Mesodermal cell (in vitro differentiated cells): ENCODE results near the gene ARL10.

ENCODE experiments used
- H3K27ac ChIP-seq: 2 replicates; pipeline ENCODE4 v1.7.0; 2013; ENCODE audit warnings: mild to moderate bottlenecking, low read depth, low read length, moderate library complexity; ENCODE audit not compliant: severe bottlenecking
- H3K36me3 ChIP-seq: 2 replicates; pipeline ENCODE4 v1.7.1; 2013; ENCODE audit warnings: mild to moderate bottlenecking, low read length, moderate library complexity; ENCODE audit not compliant: control insufficient read depth, insufficient read depth
- H3K4me1 ChIP-seq: one replicate; pipeline ENCODE4 v1.7.1; 2013; ENCODE audit warnings: mild to moderate bottlenecking, low read length; ENCODE audit not compliant: insufficient read depth, control insufficient read depth, poor library complexity, severe bottlenecking
- H3K4me3 ChIP-seq: 2 replicates; pipeline ENCODE4 v1.7.0; 2013; ENCODE audit warnings: low read length, control low read depth, mild to moderate bottlenecking; ENCODE audit not compliant: insufficient read depth, poor library complexity, severe bottlenecking; ENCODE audit errors: extremely low read depth
- H3K9me3 ChIP-seq: 2 replicates; pipeline ENCODE4 v1.7.1; 2013; ENCODE audit warnings: mild to moderate bottlenecking, low read length, moderate library complexity; ENCODE audit not compliant: control insufficient read depth
- WGBS, 2 experiments: methylation state at CpG; one replicate each; pipeline ENCODE4 v1.1.5; 2013; ENCODE audit warnings: missing lambda C conversion rate in 2 of 2; ENCODE audit not compliant: insufficient coverage in 2 of 2; 5-methylcytosine and 5-hydroxymethylcytosine counted together

The ARL10 gene

DNA sequence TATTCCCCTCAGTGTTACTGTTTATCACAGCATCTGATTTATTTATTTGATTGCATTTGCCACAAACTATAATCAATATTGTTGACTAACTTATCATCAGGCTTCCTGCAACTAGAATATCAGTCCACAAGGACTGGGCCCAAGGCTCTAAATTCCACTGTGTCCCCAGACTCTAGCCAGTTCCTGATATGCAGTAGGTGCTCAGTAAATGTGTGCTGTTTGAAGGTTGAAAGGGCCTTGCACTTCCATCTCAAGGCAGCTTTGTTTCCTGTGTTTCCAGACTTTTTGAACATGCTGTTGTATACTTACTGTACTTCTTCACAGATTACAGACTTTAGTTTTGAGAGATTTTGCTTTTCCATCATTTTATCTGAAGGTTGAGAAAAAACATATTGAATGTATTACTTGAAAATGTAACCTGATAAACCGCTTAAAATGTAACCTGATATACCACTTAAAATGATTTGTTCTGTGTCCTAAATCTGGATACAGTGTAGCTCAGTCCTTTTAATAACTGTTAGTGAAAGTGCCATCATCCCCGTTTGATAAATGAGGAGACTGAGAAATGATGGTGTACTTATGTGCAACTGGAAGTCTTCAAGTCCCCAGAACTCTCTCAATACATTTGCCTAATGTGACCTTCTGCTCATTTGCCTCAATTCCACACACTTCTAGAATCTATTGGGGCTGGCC, 22.4 kb upstream of the ARL10 start:
- Histone ChIP-seq H3K27ac (no peak overlapping the region), H3K36me3 (peaks cover 63% of the 10 kb centered on the region), H3K4me3 (no peak overlapping the region), H3K9me3 (no peaks in the 10 kb centered on the region), H3K4me1 (no peaks in the 10 kb centered on the region)
- 92 to 100% methylated on average over 1 to 2 of the region's 2 CpGs for WGBS, 2 experiments

- H3K4me1 ChIP-seq: no peaks in the 10 kb centered on the region
- no peaks in the 10 kb centered on the region for H3K9me3 ChIP-seq
- no peak overlapping the region for H3K27ac ChIP-seq
- peaks cover 98% of the 10 kb centered on the region for H3K36me3 ChIP-seq
- WGBS, 2 experiments: 91 to 96% methylated on average over 4 to 5 of the region's 8 CpGs
- H3K4me3 ChIP-seq: no peak overlapping the region
Observed at GRCh38 chr5:176350416-176350815, 14.9 kb upstream of the ARL10 start.

GRCh38 chr5:176352116-176352878, 13.0 kb upstream of the ARL10 start:
- WGBS, 2 experiments: 93 to 100% methylated on average over 2 to 5 of the region's 5 CpGs
- H3K27ac ChIP-seq: no peak overlapping the region
- no peaks in the 10 kb centered on the region for H3K9me3 ChIP-seq
- no peaks in the 10 kb centered on the region for H3K4me1 ChIP-seq
- H3K4me3 ChIP-seq: no peak overlapping the region
- H3K36me3 ChIP-seq: peaks cover 99% of the 10 kb centered on the region

GRCh38 chr5:176353533-176353932, 11.8 kb upstream of the ARL10 start:
- Histone ChIP-seq H3K36me3 (peaks cover 98% of the 10 kb centered on the region), H3K4me1 (no peaks in the 10 kb centered on the region), H3K4me3 (no peak overlapping the region), H3K27ac (no peak overlapping the region), H3K9me3 (no peaks in the 10 kb centered on the region)
- 98 to 100% methylated on average over 4 of the region's 4 CpGs for WGBS, 2 experiments

DNA sequence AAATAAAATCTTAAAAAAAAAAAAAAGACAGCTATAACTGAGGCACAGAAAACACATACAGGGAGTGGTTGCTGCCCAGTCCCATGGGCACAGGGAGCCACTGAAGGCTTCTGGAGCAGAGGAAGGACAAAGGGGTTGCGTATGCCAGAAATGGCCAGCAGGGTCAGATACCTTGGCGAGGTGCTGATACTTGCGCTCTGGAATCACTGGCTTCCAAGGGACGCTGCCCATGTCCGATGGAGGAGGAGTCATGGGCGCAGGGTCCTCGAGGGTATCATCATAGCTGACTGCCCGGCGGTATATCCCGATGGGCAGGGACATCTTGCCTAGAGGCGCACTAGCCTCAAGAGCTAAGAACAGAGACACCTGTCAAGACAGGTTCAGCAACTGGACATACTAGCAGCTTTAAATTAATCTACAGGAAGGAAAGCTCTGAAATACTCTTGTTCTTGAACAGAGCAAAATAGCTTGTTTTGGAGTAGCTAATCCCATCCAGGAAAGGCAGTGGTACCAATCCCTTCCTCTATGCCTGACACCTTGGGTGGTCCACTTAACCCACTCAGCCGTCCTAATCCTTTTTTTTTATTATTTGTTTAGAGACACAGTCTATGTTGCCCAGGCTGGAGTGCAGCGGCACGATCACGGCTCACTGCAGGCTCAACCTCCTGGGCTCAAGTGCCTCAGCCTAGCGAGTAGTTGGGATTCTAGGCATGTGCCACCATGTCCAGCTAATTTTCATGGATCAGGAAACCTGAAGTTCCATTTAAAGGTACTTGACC, 9.7 kb upstream of the ARL10 start:
- 92 to 94% methylated on average over 15 of the region's 16 CpGs for WGBS, 2 experiments
- Histone ChIP-seq H3K4me3 (no peak overlapping the region), H3K27ac (no peak overlapping the region), H3K9me3 (no peaks in the 10 kb centered on the region), H3K4me1 (peaks cover 5% of the 10 kb centered on the region), H3K36me3 (peaks cover 87% of the 10 kb centered on the region)

DNA sequence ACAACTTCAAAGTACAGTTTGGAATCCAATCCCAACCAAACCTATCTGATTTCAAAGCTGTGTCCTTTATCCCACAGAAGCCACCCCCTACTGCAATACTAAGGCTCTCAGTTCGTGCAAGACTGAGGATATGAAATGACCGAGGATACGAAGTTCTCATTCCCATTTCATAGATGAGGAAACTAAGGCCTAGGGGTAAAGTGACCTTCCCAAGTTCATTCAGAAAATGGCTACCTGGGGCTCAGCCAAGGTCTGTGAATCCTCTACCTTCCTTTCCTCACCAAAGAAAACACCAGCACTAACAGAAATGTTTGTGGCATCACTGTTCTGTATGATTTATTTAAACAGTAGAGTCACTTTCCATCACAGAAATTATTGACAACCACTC, 9.1 kb upstream of the ARL10 start:
- Histone ChIP-seq H3K36me3 (peaks cover 82% of the 10 kb centered on the region), H3K4me3 (no peak overlapping the region), H3K9me3 (no peaks in the 10 kb centered on the region), H3K4me1 (peaks cover 5% of the 10 kb centered on the region), H3K27ac (no peak overlapping the region)
- 100% methylated on average over 1 of the region's 3 CpGs; no CpG with 5 or more reads in 1 of the 2 experiments for WGBS, 2 experiments

DNA sequence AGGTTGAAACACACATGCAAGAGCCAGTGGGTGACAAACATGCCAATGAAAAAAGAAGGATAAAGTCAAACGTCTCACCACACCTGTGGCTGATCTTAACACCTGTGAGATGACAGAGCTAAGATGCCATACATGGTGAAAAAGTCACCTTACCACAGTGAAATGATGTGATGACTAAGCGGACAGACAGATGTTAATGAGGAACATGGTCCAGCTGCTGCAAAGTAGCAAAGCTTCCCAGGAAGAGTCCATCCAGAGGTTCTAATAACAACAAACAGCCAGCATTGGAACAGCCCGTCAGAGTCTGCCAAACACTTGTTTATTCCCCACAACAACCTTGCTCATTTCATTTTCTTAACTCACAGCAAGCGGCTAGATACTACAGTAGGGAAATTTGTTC, 5.6 kb upstream of the ARL10 start:
- H3K4me3 ChIP-seq: no peak overlapping the region
- no peak overlapping the region for H3K27ac ChIP-seq
- H3K4me1 ChIP-seq: peaks cover 5% of the 10 kb centered on the region
- WGBS, 2 experiments: 94 to 100% methylated on average over 2 of the region's 4 CpGs
- H3K9me3 ChIP-seq: no peaks in the 10 kb centered on the region
- peaks cover 47% of the 10 kb centered on the region for H3K36me3 ChIP-seq

- WGBS, 2 experiments: 5 to 8% methylated on average over 16 to 22 of the region's 27 CpGs
- Histone ChIP-seq H3K27ac (peak overlapping the region; percentile 66), H3K4me1 (peaks cover 5% of the 10 kb centered on the region)
Observed at GRCh38 chr5:176360894-176361436, 4.3 kb upstream of the ARL10 start.

GRCh38 chr5:176361437-176362232, 3.7 kb upstream of the ARL10 start, which contains the start of gene KIAA1191:
TSS of gene KIAA1191 (minus strand) at chr5:176361764. CDS start at chr5:176359508, 2,256 bp downstream.
- WGBS, 2 experiments: 0 to 1% methylated on average over 33 to 42 of the region's 56 CpGs
- H3K27ac ChIP-seq: peak within 1 kb of the TSS; percentile 66
- no peaks in the 10 kb centered on the region for H3K9me3 ChIP-seq
- H3K36me3 ChIP-seq: peaks cover 29% of the 10 kb centered on the region
- H3K4me1 ChIP-seq: peaks cover 9% of the 10 kb centered on the region
- peak within 1 kb of the TSS; percentile 97 for H3K4me3 ChIP-seq

More at GRCh38 chr5:176360894-176361436, 4.3 kb upstream of the ARL10 start:
- no peaks in the 10 kb centered on the region for H3K9me3 ChIP-seq
- peaks cover 34% of the 10 kb centered on the region for H3K36me3 ChIP-seq
- peak overlapping the region; percentile 97 for H3K4me3 ChIP-seq

- H3K4me1 ChIP-seq: peaks cover 9% of the 10 kb centered on the region
- 59 to 73% methylated on average over 2 to 4 of the region's 8 CpGs for WGBS, 2 experiments
- no peaks in the 10 kb centered on the region for H3K9me3 ChIP-seq
- peak overlapping the region; percentile 97 for H3K4me3 ChIP-seq
- H3K27ac ChIP-seq: no peak overlapping the region
- peaks cover 29% of the 10 kb centered on the region for H3K36me3 ChIP-seq
Observed at GRCh38 chr5:176362233-176362490, 3.1 kb upstream of the ARL10 start.
